Activated CD4-positive, alpha-beta memory T cell treated with anti-CD3 and anti-CD28 coated beads for 36 hours (primary cell): ENCODE measurements around the gene FRAS1. TPM values are rescaled to one million over a fixed set of nuclear protein-coding genes. Genes with fewer than 3 reads are reported as not detected.
"Not testable (repeated sequence)": the region's sequence is repeated elsewhere in the genome, so short reads cannot be mapped to it uniquely, and the experiment has no call there.

Source experiments
- CTCF ChIA-PET: fragments of 350-600 bp; sonication (Branson Sonifier 250); formaldehyde crosslinking; loops from one replicate; lab custom pipeline; 2021; ENCODE audit warnings: antibody characterized with exemption, inconsistent platforms; lab: Charles Lee
- POLR2A ChIA-PET: fragments of 350-600 bp; sonication (Branson Sonifier 250); formaldehyde crosslinking; loops from one replicate; lab custom pipeline; 2021; ENCODE audit warnings: antibody characterized with exemption; lab: Charles Lee
- DNase-seq: peaks from one replicate; pipeline ENCODE4 v3.0.0-alpha.2; 2020
- H3K27ac Mint-ChIP-seq: one replicate; pipeline ENCODE4 v1.8.0; 2021; ENCODE audit warnings: mixed read lengths
- H3K27me3 Mint-ChIP-seq: one replicate; pipeline ENCODE4 v1.8.0; 2021; ENCODE audit warnings: mixed read lengths
- H3K36me3 Mint-ChIP-seq: one replicate; pipeline ENCODE4 v1.8.0; 2021; ENCODE audit warnings: mixed read lengths
- H3K4me1 Mint-ChIP-seq: one replicate; pipeline ENCODE4 v1.8.0; 2021; ENCODE audit warnings: low read depth, mixed read lengths
- H3K4me3 Mint-ChIP-seq: one replicate; pipeline ENCODE4 v1.8.0; 2021; ENCODE audit warnings: mild to moderate bottlenecking, mixed read lengths
- H3K9me3 Mint-ChIP-seq: one replicate; pipeline ENCODE4 v1.8.0; 2021; ENCODE audit warnings: mixed read lengths
- intact Hi-C: fragments of 100-400 bp; cut with micrococcal nuclease; formaldehyde crosslinking; loops from one replicate; pipeline ENCODE4 v1.15.1; 2023
- total RNA-seq, 2 experiments: library from RNA; stranded (reverse); gene quantifications; one replicate each; pipeline ENCODE4 v1.2.3, GENCODE V29; 2021

FRAS1 gene
- total RNA-seq, 2 experiments from 2014 or later = not detected

- Mint-ChIP-seq H3K36me3 (no peaks in the 10 kb centered on the region), H3K27ac (no peak overlapping the region), H3K4me3 (no peak overlapping the region), H3K4me1 (no peaks in the 10 kb centered on the region), H3K9me3 (no peaks in the 10 kb centered on the region), H3K27me3 (peaks cover 6% of the 10 kb centered on the region)
- DNase-seq = no peak
- POLR2A ChIA-PET = no interaction called here
- CTCF ChIA-PET = no interaction called here
- intact Hi-C loops = no loop called here
Measured at GRCh38 chr4:78310007-78310739, 253.1 kb downstream of the FRAS1 start.

- ChIA-PET POLR2A (no interaction called here), CTCF (no interaction called here)
- Mint-ChIP-seq H3K27me3 (peaks cover 6% of the 10 kb centered on the region), H3K36me3 (no peaks in the 10 kb centered on the region), H3K4me1 (no peaks in the 10 kb centered on the region), H3K9me3 (no peaks in the 10 kb centered on the region), H3K4me3 (no peak overlapping the region), H3K27ac (no peak overlapping the region)
- DNase-seq = no peak
- intact Hi-C loops = no loop called here
Measured at GRCh38 chr4:78310740-78311115, 253.6 kb downstream of the FRAS1 start.

- ChIA-PET CTCF (no interaction called here), POLR2A (no interaction called here)
- Mint-ChIP-seq H3K27ac (no peak overlapping the region), H3K4me3 (no peak overlapping the region), H3K9me3 (no peaks in the 10 kb centered on the region), H3K36me3 (no peaks in the 10 kb centered on the region), H3K27me3 (peaks cover 6% of the 10 kb centered on the region), H3K4me1 (no peaks in the 10 kb centered on the region)
- intact Hi-C loops = no loop called here
- no peak for DNase-seq
Measured at GRCh38 chr4:78311306-78311705, 254.2 kb downstream of the FRAS1 start.

- Mint-ChIP-seq H3K4me3 (no peak overlapping the region), H3K4me1 (no peaks in the 10 kb centered on the region), H3K36me3 (no peaks in the 10 kb centered on the region), H3K27ac (no peak overlapping the region), H3K9me3 (no peaks in the 10 kb centered on the region), H3K27me3 (peaks cover 9% of the 10 kb centered on the region)
- ChIA-PET POLR2A (no interaction called here), CTCF (no interaction called here)
- no peak for DNase-seq
- intact Hi-C loops = no loop called here
Measured at GRCh38 chr4:78312989-78313753, 256.0 kb downstream of the FRAS1 start.

GRCh38 chr4:78313754-78314120 is 256.6 kb downstream of the FRAS1 start:
- POLR2A ChIA-PET = no interaction called here
- H3K27ac Mint-ChIP-seq = no peak overlapping the region
- H3K4me1 Mint-ChIP-seq = no peaks in the 10 kb centered on the region
- intact Hi-C loops = no loop called here
- no peak overlapping the region for H3K4me3 Mint-ChIP-seq
- CTCF ChIA-PET = no interaction called here
- no peak for DNase-seq
- no peaks in the 10 kb centered on the region for H3K9me3 Mint-ChIP-seq
- H3K27me3 Mint-ChIP-seq = peaks cover 10% of the 10 kb centered on the region
- no peaks in the 10 kb centered on the region for H3K36me3 Mint-ChIP-seq

GRCh38 chr4:78318126-78318525 is 261.0 kb downstream of the FRAS1 start:
- intact Hi-C loops = no loop called here
- no peaks in the 10 kb centered on the region for H3K4me1 Mint-ChIP-seq
- H3K27ac Mint-ChIP-seq = no peak overlapping the region
- CTCF ChIA-PET = no interaction called here
- H3K9me3 Mint-ChIP-seq = no peaks in the 10 kb centered on the region
- DNase-seq = no peak
- H3K4me3 Mint-ChIP-seq = no peak overlapping the region
- H3K27me3 Mint-ChIP-seq = peaks cover 10% of the 10 kb centered on the region
- POLR2A ChIA-PET = no interaction called here
- H3K36me3 Mint-ChIP-seq = no peaks in the 10 kb centered on the region

- H3K9me3 Mint-ChIP-seq = no peaks in the 10 kb centered on the region
- H3K36me3 Mint-ChIP-seq = no peaks in the 10 kb centered on the region
- POLR2A ChIA-PET = no interaction called here
- CTCF ChIA-PET = no interaction called here
- H3K27me3 Mint-ChIP-seq = peaks cover 10% of the 10 kb centered on the region
- H3K27ac Mint-ChIP-seq = no peak overlapping the region
- no peak for DNase-seq
- H3K4me3 Mint-ChIP-seq = no peak overlapping the region
- intact Hi-C loops = no loop called here
- no peaks in the 10 kb centered on the region for H3K4me1 Mint-ChIP-seq
Measured at GRCh38 chr4:78320349-78320935, 263.3 kb downstream of the FRAS1 start.

GRCh38 chr4:78322032-78322431 is 264.9 kb downstream of the FRAS1 start:
- intact Hi-C loops = no loop called here
- no peak overlapping the region for H3K27ac Mint-ChIP-seq
- H3K27me3 Mint-ChIP-seq = peaks cover 10% of the 10 kb centered on the region
- H3K4me3 Mint-ChIP-seq = no peak overlapping the region
- H3K9me3 Mint-ChIP-seq = no peaks in the 10 kb centered on the region
- no peak for DNase-seq
- H3K4me1 Mint-ChIP-seq = no peaks in the 10 kb centered on the region
- H3K36me3 Mint-ChIP-seq = no peaks in the 10 kb centered on the region
- CTCF ChIA-PET = no interaction called here
- POLR2A ChIA-PET = no interaction called here

- intact Hi-C loops = no loop called here
- Mint-ChIP-seq H3K27me3 (peaks cover 7% of the 10 kb centered on the region), H3K27ac (no peak overlapping the region), H3K4me3 (no peak overlapping the region), H3K36me3 (no peaks in the 10 kb centered on the region), H3K4me1 (no peaks in the 10 kb centered on the region), H3K9me3 (no peaks in the 10 kb centered on the region)
- POLR2A ChIA-PET = no interaction called here
- DNase-seq = no peak
- CTCF ChIA-PET = no interaction called here
Measured at GRCh38 chr4:78323439-78323838, 266.3 kb downstream of the FRAS1 start.

GRCh38 chr4:78324625-78325024 is 267.5 kb downstream of the FRAS1 start:
- Mint-ChIP-seq H3K9me3 (no peaks in the 10 kb centered on the region), H3K4me3 (no peak overlapping the region), H3K27me3 (peaks cover 3% of the 10 kb centered on the region), H3K27ac (no peak overlapping the region), H3K4me1 (no peaks in the 10 kb centered on the region), H3K36me3 (no peaks in the 10 kb centered on the region)
- ChIA-PET CTCF (no interaction called here), POLR2A (no interaction called here)
- DNase-seq = no peak
- intact Hi-C loops = no loop called here

- Mint-ChIP-seq H3K27ac (no peak overlapping the region), H3K36me3 (no peaks in the 10 kb centered on the region), H3K9me3 (no peaks in the 10 kb centered on the region), H3K27me3 (peaks cover 3% of the 10 kb centered on the region), H3K4me3 (no peak overlapping the region), H3K4me1 (no peaks in the 10 kb centered on the region)
- POLR2A ChIA-PET = no interaction called here
- intact Hi-C loops = no loop called here
- DNase-seq = no peak
- CTCF ChIA-PET = no interaction called here
Measured at GRCh38 chr4:78325271-78326157, 268.4 kb downstream of the FRAS1 start.

GRCh38 chr4:78328591-78328990 is 271.5 kb downstream of the FRAS1 start:
- H3K4me1 Mint-ChIP-seq, H3K27me3 Mint-ChIP-seq, intact Hi-C loops, CTCF ChIA-PET, DNase-seq, H3K9me3 Mint-ChIP-seq, H3K27ac Mint-ChIP-seq, POLR2A ChIA-PET, H3K4me3 Mint-ChIP-seq, H3K36me3 Mint-ChIP-seq: not testable (repeated sequence)
